ENCODE results near the gene CD320. TPM values are rescaled to one million over a fixed set of nuclear protein-coding genes. Genes with fewer than 3 reads are reported as not detected.
"Not testable (repeated sequence)": the region's sequence is repeated elsewhere in the genome, so short reads cannot be mapped to it uniquely, and the experiment has no call there.

Gene CD320
- total RNA-seq (10 to 100 TPM; 21.1 to 27.4 TPM), total RNA-seq (19.7 to 23.3 reads per million in 2 donors)

DNA sequence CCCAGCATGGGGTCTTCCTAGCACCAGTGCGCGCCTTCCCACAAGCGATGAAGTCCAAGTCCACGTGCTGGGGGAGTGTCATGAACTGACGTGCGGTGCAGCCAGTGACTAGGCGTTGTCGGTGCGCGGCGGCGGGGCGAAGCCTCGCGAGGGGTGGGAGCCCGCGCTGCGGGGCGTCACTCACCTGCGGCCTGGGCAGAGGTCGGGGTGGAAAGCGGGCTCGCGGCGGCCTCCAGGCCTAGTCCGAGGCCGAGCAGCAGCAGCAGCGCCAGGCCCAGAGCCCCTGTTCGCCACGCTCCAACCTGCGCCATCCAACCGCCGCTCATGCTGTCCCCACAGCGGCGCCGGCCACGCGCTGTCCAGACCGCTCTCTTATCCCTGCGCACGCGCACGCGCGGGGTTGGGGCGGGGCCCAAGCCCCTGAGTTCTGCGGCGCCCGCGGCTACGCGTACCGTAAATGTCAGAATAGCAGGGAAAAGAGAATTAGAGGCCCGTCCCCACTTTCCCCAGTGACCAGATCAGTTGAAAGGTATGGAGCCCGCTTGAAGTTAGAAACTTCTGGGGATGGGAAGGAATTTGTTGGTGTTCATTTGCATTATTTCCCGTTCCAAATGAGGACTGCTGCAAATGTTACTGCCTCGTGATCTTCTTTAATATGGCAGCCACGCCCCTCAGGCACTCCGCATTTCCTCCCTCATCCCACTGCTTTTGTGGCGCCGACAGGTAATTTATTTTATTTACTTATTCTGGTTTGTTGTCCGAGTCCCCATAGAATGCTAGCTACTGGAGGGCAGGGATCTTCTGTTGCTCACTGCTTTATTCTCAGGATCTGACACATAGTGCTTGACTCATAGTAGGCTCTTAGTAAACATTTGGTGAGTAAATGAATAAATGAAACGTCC, at the start of gene CD320:
Gene CD320 (minus strand): TSS at position 394 of the 902 bp plus-strand sequence. CDS start 68 bp downstream, at position 326.
- H3K9me3 ChIP-seq (ENCODE audit: control insufficient read depth, low read length, poor library complexity, severe bottlenecking) = no peaks in the 10 kb centered on the region
- peak within 1 kb of the TSS; percentile 93 for H3K4me3 Mint-ChIP-seq
- peak within 1 kb of the TSS; percentile 89 for H3K27ac Mint-ChIP-seq
- peaks cover 2% of the 10 kb centered on the region for H3K36me3 Mint-ChIP-seq (ENCODE audit: low read depth)
- H3K4me1 Mint-ChIP-seq = peaks cover 27% of the 10 kb centered on the region
- H3K27me3 Mint-ChIP-seq = no peaks in the 10 kb centered on the region
- ATAC-seq = peak; percentile 95
- peak; percentile 73 to 79 (median 78) for DNase-seq

DNA sequence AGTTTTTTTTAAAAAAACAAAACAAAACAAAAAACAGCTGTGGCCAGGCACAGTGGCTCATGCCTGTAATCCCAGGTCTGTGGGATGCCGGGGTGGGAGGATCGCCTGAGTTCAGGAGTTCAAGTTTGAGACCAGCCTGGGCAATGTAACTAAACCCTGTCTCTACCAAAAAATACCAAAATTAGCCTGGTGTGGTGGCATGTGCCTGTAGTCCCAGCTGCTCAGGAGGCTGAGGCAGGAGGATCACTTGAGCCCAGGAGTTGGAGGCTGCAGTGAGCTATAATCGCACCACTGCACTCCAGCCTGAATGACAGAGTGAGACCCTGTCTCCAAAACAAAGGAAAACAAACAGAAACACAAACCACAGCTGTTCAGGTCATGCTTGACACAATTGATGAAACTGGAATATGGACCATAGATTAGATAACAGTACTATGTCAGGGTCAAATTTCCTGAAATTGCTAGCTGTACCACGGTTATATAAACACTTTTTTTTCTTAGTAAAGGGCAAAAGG, 48.9 kb upstream of the CD320 start:
- no peak overlapping the region for H3K27ac Mint-ChIP-seq
- DNase-seq (no peak), ATAC-seq (no peak)
- H3K4me3 Mint-ChIP-seq = no peak overlapping the region
- H3K4me1 Mint-ChIP-seq = peaks cover 3% of the 10 kb centered on the region
- no peaks in the 10 kb centered on the region for H3K36me3 Mint-ChIP-seq (ENCODE audit: low read depth)
- H3K9me3 ChIP-seq (ENCODE audit: control insufficient read depth, low read length, poor library complexity, severe bottlenecking) = no peaks in the 10 kb centered on the region
- peaks cover 11% of the 10 kb centered on the region for H3K27me3 Mint-ChIP-seq

DNA sequence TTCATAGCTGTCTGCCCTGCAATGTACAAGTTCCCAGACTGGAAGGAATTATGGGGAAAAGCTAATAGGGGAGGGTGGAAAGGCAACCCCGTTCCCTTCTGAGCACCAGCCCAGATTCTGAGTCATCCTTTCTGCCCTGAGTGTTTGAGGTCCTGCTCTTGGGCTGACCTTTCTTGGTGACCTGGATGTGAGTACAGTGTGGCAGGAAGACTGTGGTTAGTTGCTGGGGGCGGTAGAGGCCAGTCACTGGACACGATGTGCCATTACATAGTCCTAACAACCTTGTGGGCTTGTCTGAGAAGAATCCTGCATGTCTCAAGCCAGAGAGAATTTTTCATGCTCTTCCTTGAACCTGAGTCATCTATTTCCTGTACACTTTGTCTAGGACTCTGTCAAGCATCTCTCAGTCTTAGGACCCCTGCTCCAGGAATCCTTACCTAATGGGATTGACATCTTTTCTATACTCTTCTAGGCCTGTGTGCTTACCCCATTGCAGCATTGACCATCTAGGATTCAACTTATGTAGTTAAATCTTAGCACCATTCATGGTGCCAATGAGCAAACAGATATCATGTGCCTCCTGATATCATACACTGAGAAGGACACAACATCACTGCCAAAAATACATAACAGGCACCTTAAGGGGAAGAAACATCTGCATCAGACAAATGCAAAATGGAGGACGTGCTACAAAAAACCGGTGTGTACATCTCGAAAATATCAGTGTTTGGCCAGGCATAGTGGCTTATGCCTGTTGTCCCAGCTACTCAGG, 47.7 kb upstream of the CD320 start:
- H3K36me3 Mint-ChIP-seq (ENCODE audit: low read depth) = peaks cover under 1% of the 10 kb centered on the region
- no peak overlapping the region for H3K27ac Mint-ChIP-seq

DNA sequence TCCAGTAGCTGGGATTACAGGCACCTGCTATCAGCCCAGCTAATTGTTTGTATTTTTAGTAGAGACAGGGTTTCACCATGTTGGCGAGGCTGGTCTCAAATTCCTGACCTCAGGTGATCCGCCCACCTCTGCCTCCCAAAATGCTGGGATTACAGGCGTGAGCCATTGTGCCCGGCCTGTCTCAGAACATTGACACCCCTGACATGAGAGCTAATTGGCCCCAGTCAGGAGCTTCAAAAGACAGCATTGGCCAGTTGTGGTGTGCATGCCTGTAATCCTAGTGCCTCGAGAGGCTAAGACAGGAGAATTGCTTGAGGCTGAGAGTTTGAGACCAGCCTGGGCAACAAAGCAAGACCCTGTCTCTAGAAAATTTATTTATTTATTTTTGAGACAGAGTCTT, 44.7 kb upstream of the CD320 start:
- H3K4me1 Mint-ChIP-seq; H3K36me3 Mint-ChIP-seq (ENCODE audit: low read depth); DNase-seq; H3K9me3 ChIP-seq (ENCODE audit: control insufficient read depth, low read length, poor library complexity, severe bottlenecking); H3K4me3 Mint-ChIP-seq; H3K27ac Mint-ChIP-seq; ATAC-seq: not testable (repeated sequence)
- H3K27me3 Mint-ChIP-seq = peaks cover 26% of the 10 kb centered on the region

More for the DNA sequence above, 47.7 kb upstream of the CD320 start:
- DNase-seq (no peak), ATAC-seq (no peak)
- no peaks in the 10 kb centered on the region for H3K9me3 ChIP-seq (ENCODE audit: control insufficient read depth, low read length, poor library complexity, severe bottlenecking)
- peaks cover 20% of the 10 kb centered on the region for H3K27me3 Mint-ChIP-seq
- no peak overlapping the region for H3K4me3 Mint-ChIP-seq
- peaks cover 3% of the 10 kb centered on the region for H3K4me1 Mint-ChIP-seq

DNA sequence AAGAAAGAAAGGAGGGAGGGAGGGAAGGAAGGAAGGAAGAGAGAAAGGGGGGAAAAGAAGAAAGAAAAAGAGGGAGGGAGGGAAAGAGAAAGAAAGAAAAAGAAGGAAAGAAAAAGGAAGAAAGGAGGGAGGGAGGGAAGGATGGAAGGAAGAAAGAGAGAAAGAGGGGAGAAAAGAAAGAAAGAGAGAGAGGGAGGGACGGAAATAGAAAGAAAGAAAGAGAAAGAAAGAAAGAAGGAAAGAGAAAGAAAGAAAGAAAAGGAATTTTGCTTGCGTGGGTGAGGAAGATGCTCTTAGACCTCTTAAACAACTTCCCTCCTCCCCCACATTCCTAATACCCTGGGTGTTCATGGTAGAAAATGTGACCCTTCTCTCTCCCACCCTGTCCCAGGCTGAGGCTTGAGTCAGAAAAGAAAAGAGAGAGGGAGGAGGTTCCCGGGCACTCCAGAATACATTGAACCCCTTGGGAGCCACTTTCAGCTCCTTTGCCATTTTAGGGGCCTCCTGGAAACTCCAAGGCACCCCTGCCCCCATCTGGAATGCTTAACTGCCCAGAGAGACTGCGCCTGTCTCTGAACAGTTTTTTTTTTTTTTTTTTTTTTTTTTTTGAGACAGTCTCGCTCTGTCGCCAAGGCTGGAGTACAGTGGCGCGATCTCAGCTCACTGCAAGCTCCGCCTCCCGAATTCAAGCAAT, 44.1 kb upstream of the CD320 start:
- H3K4me1 Mint-ChIP-seq = peaks cover 3% of the 10 kb centered on the region
- DNase-seq (no peak), ATAC-seq (no peak)
- H3K4me3 Mint-ChIP-seq = no peak overlapping the region
- H3K27me3 Mint-ChIP-seq = peaks cover 26% of the 10 kb centered on the region
- no peak overlapping the region for H3K27ac Mint-ChIP-seq
- H3K36me3 Mint-ChIP-seq (ENCODE audit: low read depth) = peaks cover 3% of the 10 kb centered on the region
- H3K9me3 ChIP-seq (ENCODE audit: control insufficient read depth, low read length, poor library complexity, severe bottlenecking) = no peaks in the 10 kb centered on the region

DNA sequence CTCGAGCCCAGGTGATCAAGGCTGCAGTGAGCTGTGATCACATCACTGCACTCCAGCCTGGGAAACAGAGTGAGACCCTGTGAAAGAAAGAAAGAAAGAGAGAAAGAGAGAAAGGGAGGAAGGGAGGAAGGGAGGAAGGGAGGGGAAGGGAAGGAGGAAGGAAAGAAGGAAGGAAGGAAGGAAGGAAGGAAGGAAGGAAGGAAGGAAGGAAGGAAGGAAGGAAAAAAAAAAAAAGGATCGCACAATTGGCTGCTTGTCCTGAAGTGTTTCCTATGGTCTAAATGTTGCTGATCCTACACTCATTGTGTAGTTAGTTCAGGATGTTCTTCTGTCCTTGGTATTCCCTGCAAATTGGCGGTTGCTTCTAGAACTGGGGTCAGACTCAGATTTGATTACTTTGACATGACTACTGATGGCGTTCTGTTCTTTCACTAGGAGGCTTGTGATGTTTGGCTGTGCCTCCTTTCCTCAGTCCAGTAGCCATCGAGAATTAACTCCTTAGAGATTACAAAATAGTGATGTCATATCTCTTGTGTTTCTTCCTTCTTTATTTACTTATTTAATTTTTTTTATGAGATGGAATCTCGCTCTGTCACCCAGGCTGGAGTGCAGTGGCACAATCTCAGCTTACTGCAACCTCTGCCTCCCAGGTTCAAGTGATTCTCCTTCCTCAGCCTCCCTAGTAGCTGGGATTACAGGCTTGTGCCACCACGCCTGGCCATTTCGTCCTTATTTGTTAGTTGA, 41.6 kb upstream of the CD320 start:
- H3K27ac Mint-ChIP-seq = not testable (repeated sequence)

DNA sequence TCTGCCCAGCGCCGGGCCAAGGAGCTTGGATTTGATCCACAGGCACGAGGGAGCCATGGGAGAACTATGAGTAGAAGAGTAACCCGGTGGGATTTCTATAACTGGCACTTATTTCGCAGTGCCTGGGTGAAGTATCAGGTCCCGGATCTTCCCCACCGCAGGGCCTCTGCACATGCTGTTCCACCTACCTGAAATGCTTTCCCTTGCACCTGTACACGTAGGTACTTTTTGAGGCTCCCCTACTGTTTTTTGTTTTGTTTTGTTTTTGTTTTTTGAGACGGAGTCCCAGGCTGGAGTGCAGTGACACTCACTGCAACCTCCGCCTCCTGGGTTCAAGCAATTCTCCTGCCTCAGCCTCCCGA, 35.3 kb upstream of the CD320 start:
- Mint-ChIP-seq H3K36me3 (ENCODE audit: low read depth) (no peaks in the 10 kb centered on the region), H3K4me1 (peaks cover 10% of the 10 kb centered on the region), H3K4me3 (peak overlapping the region; percentile 91), H3K27ac (no peak overlapping the region), H3K27me3 (peaks cover 8% of the 10 kb centered on the region)
- H3K9me3 ChIP-seq (ENCODE audit: control insufficient read depth, low read length, poor library complexity, severe bottlenecking) = no peaks in the 10 kb centered on the region
- DNase-seq (no peak), ATAC-seq (no peak)

More for the DNA sequence above, 41.6 kb upstream of the CD320 start:
- H3K36me3 Mint-ChIP-seq (ENCODE audit: low read depth); H3K9me3 ChIP-seq (ENCODE audit: control insufficient read depth, low read length, poor library complexity, severe bottlenecking); H3K4me1 Mint-ChIP-seq; DNase-seq; H3K4me3 Mint-ChIP-seq; ATAC-seq: not testable (repeated sequence)
- peaks cover 26% of the 10 kb centered on the region for H3K27me3 Mint-ChIP-seq

DNA sequence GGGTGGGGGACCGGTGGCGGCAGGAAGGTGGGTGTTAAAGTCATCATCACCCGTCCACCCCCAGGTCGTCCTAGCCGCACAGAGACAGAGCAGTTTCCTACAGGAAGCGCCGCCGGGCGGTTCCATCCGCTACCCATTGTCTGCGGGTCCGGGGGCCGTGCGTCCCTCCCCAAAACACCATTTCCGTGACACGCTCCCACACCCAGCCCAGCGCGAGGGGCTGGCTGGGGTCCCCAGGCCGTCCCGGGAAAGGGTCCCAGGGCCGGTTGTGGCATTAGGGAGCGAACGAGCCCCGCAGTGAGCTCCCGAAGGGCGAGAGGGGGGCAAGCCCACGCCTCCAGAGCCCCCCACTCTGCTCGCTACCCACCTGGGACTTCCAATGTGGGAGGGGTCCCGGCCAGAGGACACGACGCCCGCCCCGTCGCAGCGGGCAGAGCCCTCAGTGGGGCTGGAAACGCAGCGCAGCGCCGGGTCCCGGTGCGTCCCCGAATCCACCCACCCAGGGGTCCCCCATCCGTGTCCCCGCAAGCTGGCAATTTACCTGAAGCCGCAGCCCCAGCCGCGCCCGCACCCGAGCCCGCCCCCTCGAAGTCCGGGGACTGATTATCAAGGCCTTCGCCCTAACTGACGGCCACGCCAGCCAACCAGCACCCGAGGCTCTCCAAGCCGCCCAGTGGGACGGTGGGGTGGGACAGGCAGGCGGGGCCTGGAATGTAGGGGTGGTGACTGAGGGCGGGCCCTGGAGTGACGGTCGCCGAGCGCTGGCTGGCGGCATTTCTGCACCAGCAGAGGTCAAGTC, 34.7 kb upstream of the CD320 start, which contains the start of gene KANK3:
Gene KANK3 (minus strand): TSS at position 579 of the 799 bp plus-strand sequence. CDS start 5,434 bp downstream, outside the sequence.
- Mint-ChIP-seq H3K27me3 (peaks cover 13% of the 10 kb centered on the region), H3K27ac (no peak within 1 kb of the TSS), H3K4me1 (peaks cover 10% of the 10 kb centered on the region), H3K4me3 (peak within 1 kb of the TSS; percentile 91), H3K36me3 (ENCODE audit: low read depth) (no peaks in the 10 kb centered on the region)
- ATAC-seq (peak; percentile 100), DNase-seq (peak; percentile 83 to 86 (median 85))
- no peaks in the 10 kb centered on the region for H3K9me3 ChIP-seq (ENCODE audit: control insufficient read depth, low read length, poor library complexity, severe bottlenecking)

DNA sequence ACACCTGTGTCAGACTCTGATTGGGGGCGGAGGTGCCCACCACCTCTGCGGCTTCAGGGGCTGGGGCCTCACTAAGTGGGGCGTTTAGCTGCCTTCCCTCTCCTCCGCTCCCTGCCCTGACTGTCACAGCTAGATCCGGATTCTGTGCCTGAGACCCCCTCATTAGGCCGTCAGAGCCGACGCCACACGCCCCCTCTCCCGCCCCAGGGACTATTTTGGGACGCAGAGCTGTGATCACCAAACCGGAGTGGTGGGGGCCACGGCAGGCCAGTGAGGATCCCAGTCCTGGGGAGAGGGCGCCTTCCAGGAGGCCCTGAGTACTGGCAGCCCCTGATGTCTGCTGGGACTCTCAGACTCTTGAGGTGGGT, 34.1 kb upstream of the CD320 start:
- H3K27me3 Mint-ChIP-seq = peaks cover 19% of the 10 kb centered on the region
- ATAC-seq = no peak
- no peak overlapping the region for H3K27ac Mint-ChIP-seq

DNA sequence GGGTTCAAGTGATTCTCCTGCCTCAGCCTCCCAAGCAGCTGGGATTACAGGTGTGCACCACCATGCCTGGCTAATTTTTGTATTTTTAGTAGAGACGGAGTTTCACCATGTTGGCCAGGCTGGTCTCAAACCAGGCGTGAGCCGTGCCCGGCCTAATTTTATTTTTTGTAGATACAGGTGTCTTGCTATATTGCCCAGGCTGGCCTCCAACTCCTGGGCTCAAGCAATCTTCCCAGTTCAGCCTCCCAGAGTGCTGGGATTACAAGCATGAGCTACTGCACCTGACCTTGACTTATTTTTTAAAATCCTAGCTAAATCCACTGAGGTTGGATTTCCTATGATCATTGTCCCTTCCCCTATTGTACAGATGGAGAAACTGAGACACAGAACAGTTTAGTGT, 33.3 kb upstream of the CD320 start:
- peak overlapping the region; percentile 53 for H3K27ac Mint-ChIP-seq

More for the DNA sequence above, 34.1 kb upstream of the CD320 start:
- no peaks in the 10 kb centered on the region for H3K36me3 Mint-ChIP-seq (ENCODE audit: low read depth)
- peak overlapping the region; percentile 91 for H3K4me3 Mint-ChIP-seq
- no peak for DNase-seq
- H3K9me3 ChIP-seq (ENCODE audit: control insufficient read depth, low read length, poor library complexity, severe bottlenecking) = no peaks in the 10 kb centered on the region
- peaks cover 10% of the 10 kb centered on the region for H3K4me1 Mint-ChIP-seq

DNA sequence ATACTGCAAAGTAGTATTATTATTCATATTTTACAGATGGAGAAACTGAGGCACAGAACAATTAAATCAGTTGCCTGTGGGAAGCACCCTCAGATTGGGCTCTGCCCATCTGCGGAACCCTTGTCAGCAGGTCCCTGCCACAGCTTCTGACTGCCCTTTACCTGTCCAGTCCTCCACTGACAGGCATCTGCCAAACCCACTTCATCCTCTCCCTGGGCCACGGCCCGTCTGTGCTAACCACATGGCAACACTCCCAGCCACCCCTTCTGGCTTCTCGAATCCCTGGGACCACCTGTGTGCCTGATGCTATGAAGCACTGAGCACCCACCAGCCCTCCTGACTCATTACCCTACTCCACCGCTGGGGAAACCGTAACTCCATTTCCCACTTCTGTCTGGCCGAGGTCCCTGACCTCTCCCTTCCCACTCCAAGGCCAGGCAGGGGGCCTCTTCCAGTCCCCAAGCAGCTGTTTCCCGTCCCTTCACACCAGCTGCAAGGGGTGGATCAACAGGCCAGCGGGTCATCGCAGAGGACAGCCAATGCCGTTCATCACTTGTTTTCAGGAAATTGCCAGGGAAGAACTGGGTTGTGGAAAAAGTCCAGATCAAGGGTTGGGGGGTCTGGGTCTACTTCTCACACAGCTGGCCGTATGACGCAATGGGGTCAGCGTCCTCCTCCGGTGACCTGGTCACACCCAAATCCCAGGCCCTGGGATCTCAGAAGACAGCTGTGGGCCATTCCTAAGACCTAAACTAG, 32.4 kb upstream of the CD320 start:
- no peaks in the 10 kb centered on the region for H3K9me3 ChIP-seq (ENCODE audit: control insufficient read depth, low read length, poor library complexity, severe bottlenecking)
- Mint-ChIP-seq H3K4me1 (peaks cover 14% of the 10 kb centered on the region), H3K4me3 (no peak overlapping the region), H3K27ac (no peak overlapping the region), H3K36me3 (ENCODE audit: low read depth) (no peaks in the 10 kb centered on the region), H3K27me3 (peaks cover 20% of the 10 kb centered on the region)
- ATAC-seq (no peak), DNase-seq (no peak)

More for the DNA sequence above, 33.3 kb upstream of the CD320 start:
- not testable (repeated sequence) for ATAC-seq; DNase-seq; H3K36me3 Mint-ChIP-seq (ENCODE audit: low read depth); H3K9me3 ChIP-seq (ENCODE audit: control insufficient read depth, low read length, poor library complexity, severe bottlenecking)
- peak overlapping the region; percentile 91 for H3K4me3 Mint-ChIP-seq
- H3K4me1 Mint-ChIP-seq = peaks cover 12% of the 10 kb centered on the region
- peaks cover 20% of the 10 kb centered on the region for H3K27me3 Mint-ChIP-seq
